NB4 (cell line): Measurements from ENCODE around the gene PANX1.

Experiments used
- CTCF ChIP-seq: IDR thresholded peaks from one replicate; pipeline ENCODE4 v1.5.1; 2012; ENCODE audit warnings: low read depth, low read length
- MAX ChIP-seq: IDR thresholded peaks from 2 replicates; pipeline ENCODE4 v1.6.1; 2011; ENCODE audit warnings: low read depth, low read length
- MYC ChIP-seq: IDR thresholded peaks from 2 replicates; pipeline ENCODE4 v1.6.1; 2011; ENCODE audit warnings: low read depth, low read length
- POLR2A ChIP-seq: IDR thresholded peaks from 2 replicates; pipeline ENCODE4 v1.6.1; 2011; ENCODE audit warnings: mild to moderate bottlenecking; ENCODE audit not compliant: insufficient read length; ENCODE audit errors: extremely low read depth

- TF ChIP-seq CTCF, result no peak
- TF ChIP-seq MYC, result no peak
- no peak for TF ChIP-seq POLR2A
- no peak for TF ChIP-seq MAX
Observed at GRCh38 chr11:94224078-94224477, 95.4 kb downstream of the PANX1 start.
